ENCODE data around the gene EEF1AKMT2.

DNA sequence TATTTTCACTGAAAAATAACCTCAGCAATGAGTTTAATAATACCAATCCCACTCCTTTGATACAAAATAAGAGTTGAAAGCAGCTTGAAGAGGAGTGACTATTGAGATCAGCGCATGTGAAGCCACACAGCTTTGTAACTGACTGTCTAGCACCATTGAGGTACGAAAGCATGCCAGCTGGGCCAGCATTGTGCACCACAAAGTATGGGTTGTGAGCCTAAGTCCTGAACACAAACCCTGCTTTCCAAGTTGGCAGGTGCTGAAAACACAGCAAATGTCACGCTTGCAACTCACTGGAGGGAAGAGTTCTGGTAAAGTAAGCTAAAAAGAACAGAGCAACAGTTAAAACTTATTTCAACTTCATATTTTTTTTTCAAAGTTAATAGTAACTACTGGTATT lies 43.5 kb downstream of the EEF1AKMT2 start:
- TF ChIP-seq, protein P1, sequence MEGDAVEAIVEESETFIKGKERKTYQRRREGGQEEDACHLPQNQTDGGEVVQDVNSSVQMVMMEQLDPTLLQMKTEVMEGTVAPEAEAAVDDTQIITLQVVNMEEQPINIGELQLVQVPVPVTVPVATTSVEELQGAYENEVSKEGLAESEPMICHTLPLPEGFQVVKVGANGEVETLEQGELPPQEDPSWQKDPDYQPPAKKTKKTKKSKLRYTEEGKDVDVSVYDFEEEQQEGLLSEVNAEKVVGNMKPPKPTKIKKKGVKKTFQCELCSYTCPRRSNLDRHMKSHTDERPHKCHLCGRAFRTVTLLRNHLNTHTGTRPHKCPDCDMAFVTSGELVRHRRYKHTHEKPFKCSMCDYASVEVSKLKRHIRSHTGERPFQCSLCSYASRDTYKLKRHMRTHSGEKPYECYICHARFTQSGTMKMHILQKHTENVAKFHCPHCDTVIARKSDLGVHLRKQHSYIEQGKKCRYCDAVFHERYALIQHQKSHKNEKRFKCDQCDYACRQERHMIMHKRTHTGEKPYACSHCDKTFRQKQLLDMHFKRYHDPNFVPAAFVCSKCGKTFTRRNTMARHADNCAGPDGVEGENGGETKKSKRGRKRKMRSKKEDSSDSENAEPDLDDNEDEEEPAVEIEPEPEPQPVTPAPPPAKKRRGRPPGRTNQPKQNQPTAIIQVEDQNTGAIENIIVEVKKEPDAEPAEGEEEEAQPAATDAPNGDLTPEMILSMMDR (IDR thresholded peaks at IDR 0.05) = no peak
- TF ChIP-seq POLR2A (IDR thresholded peaks at IDR 0.05) = no peak
